ENCODE results near the gene FAT1.

The FAT1 gene

GRCh38 chr4:186743261-186743660 lies 19.6 kb upstream of the FAT1 start:
- Mint-ChIP-seq H3K27me3 (ENCODE audit: low read depth, poor library complexity) (peaks cover 12% of the 10 kb centered on the region), H3K27ac (no peak overlapping the region), H3K9me3 (no peaks in the 10 kb centered on the region), H3K4me1 (no peaks in the 10 kb centered on the region), H3K36me3 (ENCODE audit: low read depth) (no peaks in the 10 kb centered on the region), H3K4me3 (no peak overlapping the region)
- DNase-seq: no peak
- TF ChIP-seq, protein P1, sequence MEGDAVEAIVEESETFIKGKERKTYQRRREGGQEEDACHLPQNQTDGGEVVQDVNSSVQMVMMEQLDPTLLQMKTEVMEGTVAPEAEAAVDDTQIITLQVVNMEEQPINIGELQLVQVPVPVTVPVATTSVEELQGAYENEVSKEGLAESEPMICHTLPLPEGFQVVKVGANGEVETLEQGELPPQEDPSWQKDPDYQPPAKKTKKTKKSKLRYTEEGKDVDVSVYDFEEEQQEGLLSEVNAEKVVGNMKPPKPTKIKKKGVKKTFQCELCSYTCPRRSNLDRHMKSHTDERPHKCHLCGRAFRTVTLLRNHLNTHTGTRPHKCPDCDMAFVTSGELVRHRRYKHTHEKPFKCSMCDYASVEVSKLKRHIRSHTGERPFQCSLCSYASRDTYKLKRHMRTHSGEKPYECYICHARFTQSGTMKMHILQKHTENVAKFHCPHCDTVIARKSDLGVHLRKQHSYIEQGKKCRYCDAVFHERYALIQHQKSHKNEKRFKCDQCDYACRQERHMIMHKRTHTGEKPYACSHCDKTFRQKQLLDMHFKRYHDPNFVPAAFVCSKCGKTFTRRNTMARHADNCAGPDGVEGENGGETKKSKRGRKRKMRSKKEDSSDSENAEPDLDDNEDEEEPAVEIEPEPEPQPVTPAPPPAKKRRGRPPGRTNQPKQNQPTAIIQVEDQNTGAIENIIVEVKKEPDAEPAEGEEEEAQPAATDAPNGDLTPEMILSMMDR (IDR thresholded peaks at IDR 0.05): no peak

- DNase-seq: no peak
- Mint-ChIP-seq H3K4me3 (no peak overlapping the region), H3K4me1 (no peaks in the 10 kb centered on the region), H3K27ac (no peak overlapping the region), H3K27me3 (ENCODE audit: low read depth, poor library complexity) (peaks cover 7% of the 10 kb centered on the region), H3K9me3 (no peaks in the 10 kb centered on the region), H3K36me3 (ENCODE audit: low read depth) (no peaks in the 10 kb centered on the region)
- TF ChIP-seq, protein P1 (IDR thresholded peaks at IDR 0.05): no peak
Observed at GRCh38 chr4:186740822-186741221, 17.2 kb upstream of the FAT1 start.

DNA sequence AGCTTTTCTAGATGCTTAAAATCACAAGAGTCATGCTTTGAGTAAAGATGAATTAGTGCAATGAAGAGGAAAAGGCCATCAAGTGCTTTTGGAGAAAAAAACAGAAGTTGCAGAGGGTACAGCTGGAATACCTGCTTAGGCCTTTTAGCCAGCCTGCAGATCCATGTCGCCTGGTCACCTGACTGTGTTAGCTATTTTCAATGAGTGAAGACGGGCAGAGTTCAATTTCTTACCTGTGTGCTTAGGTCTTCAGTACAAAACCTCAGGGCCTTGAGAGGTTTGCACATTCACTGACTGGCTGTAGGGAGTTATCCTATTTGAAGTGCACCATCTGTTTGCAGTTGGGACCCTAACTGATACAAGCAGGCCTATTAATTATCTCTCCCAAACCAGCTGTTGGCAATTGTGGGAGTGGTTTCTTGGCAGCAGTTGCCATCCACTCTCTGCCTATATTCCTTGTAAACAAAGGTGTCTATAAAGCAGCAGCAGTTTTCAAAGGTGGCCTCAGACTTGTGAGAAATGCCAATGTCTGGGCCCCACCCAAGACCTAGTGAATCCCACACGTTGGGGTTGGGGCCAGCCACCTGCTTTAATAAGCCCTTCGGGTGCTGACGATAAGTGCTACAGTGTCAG lies 16.3 kb upstream of the FAT1 start:
- TF ChIP-seq, protein P1 (IDR thresholded peaks at IDR 0.05): no peak
- Mint-ChIP-seq H3K9me3 (no peaks in the 10 kb centered on the region), H3K36me3 (ENCODE audit: low read depth) (no peaks in the 10 kb centered on the region), H3K4me1 (no peaks in the 10 kb centered on the region), H3K27me3 (ENCODE audit: low read depth, poor library complexity) (peaks cover 4% of the 10 kb centered on the region), H3K4me3 (no peak overlapping the region), H3K27ac (no peak overlapping the region)
- DNase-seq: no peak

GRCh38 chr4:186739317-186739716 lies 15.7 kb upstream of the FAT1 start:
- no peaks in the 10 kb centered on the region for H3K9me3 Mint-ChIP-seq
- H3K4me1 Mint-ChIP-seq: peaks cover 1% of the 10 kb centered on the region
- no peak overlapping the region for H3K4me3 Mint-ChIP-seq
- TF ChIP-seq, protein P1 (IDR thresholded peaks at IDR 0.05): no peak
- H3K36me3 Mint-ChIP-seq (ENCODE audit: low read depth): no peaks in the 10 kb centered on the region
- H3K27ac Mint-ChIP-seq: no peak overlapping the region
- peaks cover 4% of the 10 kb centered on the region for H3K27me3 Mint-ChIP-seq (ENCODE audit: low read depth, poor library complexity)
- DNase-seq: no peak

GRCh38 chr4:186738421-186738820 lies 14.8 kb upstream of the FAT1 start:
- no peak overlapping the region for H3K27ac Mint-ChIP-seq
- TF ChIP-seq, protein P1 (IDR thresholded peaks at IDR 0.05): no peak
- peaks cover 10% of the 10 kb centered on the region for H3K4me1 Mint-ChIP-seq
- no peaks in the 10 kb centered on the region for H3K36me3 Mint-ChIP-seq (ENCODE audit: low read depth)
- no peak overlapping the region for H3K4me3 Mint-ChIP-seq
- peaks cover 4% of the 10 kb centered on the region for H3K27me3 Mint-ChIP-seq (ENCODE audit: low read depth, poor library complexity)
- no peaks in the 10 kb centered on the region for H3K9me3 Mint-ChIP-seq
- no peak for DNase-seq

DNA sequence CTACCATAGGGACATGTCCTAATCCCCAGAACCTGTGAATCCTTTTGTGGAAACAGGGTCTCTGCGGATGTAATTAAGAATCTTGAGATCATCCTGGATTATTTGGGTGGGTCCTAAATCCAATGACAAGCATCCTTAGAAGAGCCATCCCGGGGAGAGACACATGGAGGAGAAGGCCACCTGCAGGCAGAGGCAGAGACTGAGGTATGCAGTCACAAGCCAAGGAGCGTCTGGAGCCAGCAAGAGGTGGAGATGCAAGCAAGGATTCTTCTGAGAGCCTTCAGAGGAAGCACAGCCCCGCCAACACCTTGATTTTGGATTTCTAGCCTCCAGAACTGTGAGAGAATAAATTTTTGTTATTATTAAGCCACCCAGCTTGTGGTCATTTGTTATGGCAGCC lies 13.8 kb upstream of the FAT1 start:
- no peak for DNase-seq
- H3K27ac Mint-ChIP-seq: no peak overlapping the region
- TF ChIP-seq, protein P1 (IDR thresholded peaks at IDR 0.05): no peak
- peaks cover 11% of the 10 kb centered on the region for H3K4me1 Mint-ChIP-seq
- H3K4me3 Mint-ChIP-seq: no peak overlapping the region
- H3K36me3 Mint-ChIP-seq (ENCODE audit: low read depth): no peaks in the 10 kb centered on the region
- H3K27me3 Mint-ChIP-seq (ENCODE audit: low read depth, poor library complexity): peaks cover 2% of the 10 kb centered on the region
- no peaks in the 10 kb centered on the region for H3K9me3 Mint-ChIP-seq

All from nephron progenitor cell (in vitro differentiated cells).